Naive thymus-derived CD8-positive, alpha-beta T cell (primary cell): ENCODE results near the gene CRAMP1. TPM values are rescaled to one million over a fixed set of nuclear protein-coding genes. Genes with fewer than 3 reads are reported as not detected.

Source experiments
- ATAC-seq, 2 donors: fragments of 150-1000 bp; cut with Tn5 transposase in 1 of 2; sonication (Bioruptor Pico), chemical (Tn5 transposase) in 1 of 2; 1 replicate in 1 of 2; 2 replicates in 1 of 2; pipeline ENCODE4 v1.10.0; 2021; ENCODE audit warnings: mild to moderate bottlenecking in 2 of 2, moderate library complexity in 2 of 2
- POLR2A ChIA-PET: fragments of 350-600 bp; sonication (Branson Sonifier 250); formaldehyde crosslinking; loops from one replicate; lab custom pipeline; 2021; ENCODE audit warnings: antibody characterized with exemption; lab: Charles Lee
- DNase-seq, 10 donors: peaks; one replicate each; pipeline versions ENCODE4 v3.0.0 to v3.0.0-alpha.2; 2020 to 2022
- H3K27ac Mint-ChIP-seq, 10 donors: one replicate each; pipeline ENCODE4 v1.8.0; 2020 to 2022; ENCODE audit warnings: mild to moderate bottlenecking in 10 of 10, mixed read lengths in 10 of 10, moderate library complexity in 4 of 10, inconsistent platforms in 1 of 10
- H3K27me3 Mint-ChIP-seq, 5 donors: one replicate each; pipeline ENCODE4 v1.8.0; 2021 to 2022; ENCODE audit warnings: mixed read lengths in 5 of 5
- H3K36me3 Mint-ChIP-seq, 3 donors: one replicate each; pipeline ENCODE4 v1.8.0; 2020 to 2022; ENCODE audit warnings: mixed read lengths in 3 of 3, mild to moderate bottlenecking in 2 of 3, inconsistent platforms in 1 of 3
- H3K4me1 Mint-ChIP-seq, 4 donors: one replicate each; pipeline ENCODE4 v1.8.0; 2021 to 2022; ENCODE audit warnings: mixed read lengths in 4 of 4
- H3K4me3 Mint-ChIP-seq, 10 donors: one replicate each; pipeline ENCODE4 v1.8.0; 2020 to 2022; ENCODE audit warnings: mild to moderate bottlenecking in 10 of 10, mixed read lengths in 10 of 10, moderate library complexity in 6 of 10, inconsistent platforms in 1 of 10
- H3K9me3 Mint-ChIP-seq, 9 donors: one replicate each; pipeline ENCODE4 v1.8.0; 2020 to 2022; ENCODE audit warnings: mixed read lengths in 9 of 9, mild to moderate bottlenecking in 3 of 9, inconsistent platforms in 1 of 9, moderate library complexity in 1 of 9
- polyA plus RNA-seq, 3 donors: library from polyadenylated mRNA; unstranded; fragments of 300-500 nt; fragmentation: Illumina TruSeq; gene quantifications; one replicate each; pipeline ENCODE4 v1.2.3, GENCODE V29; 2021
- total RNA-seq, 8 experiments: library from RNA in 2 of 8; stranded (reverse) in 2 of 8; gene quantifications; one replicate each; pipeline ENCODE4 v1.2.3 and lab custom pipeline; 2021 to 2026

The CRAMP1 gene
- total and polyA plus RNA-seq, 5 experiments from 2014 or later = 1.3 to 25.4 (median 3.1) TPM

GRCh38 chr16:1626327-1626726, 14.2 kb downstream of the CRAMP1 start:
- POLR2A ChIA-PET = no interaction called here
- H3K4me3 Mint-ChIP-seq = no peak overlapping the region
- H3K4me1 Mint-ChIP-seq = peaks cover 12 to 35% (median 24%) of the 10 kb centered on the region in 4 donors
- peaks cover 0 to 48% (median 10%) of the 10 kb centered on the region in 3 donors for H3K36me3 Mint-ChIP-seq
- ATAC-seq = no peak
- DNase-seq = no peak
- no peaks in the 10 kb centered on the region for H3K27me3 Mint-ChIP-seq
- no peaks in the 10 kb centered on the region for H3K9me3 Mint-ChIP-seq
- no peak overlapping the region for H3K27ac Mint-ChIP-seq

GRCh38 chr16:1626776-1627175, 14.6 kb downstream of the CRAMP1 start:
- Mint-ChIP-seq H3K36me3 (peaks cover 0 to 49% (median 10%) of the 10 kb centered on the region in 3 donors), H3K4me1 (peaks cover 8 to 34% (median 23%) of the 10 kb centered on the region in 4 donors), H3K9me3 (no peaks in the 10 kb centered on the region), H3K4me3 (no peak overlapping the region), H3K27ac (no peak overlapping the region), H3K27me3 (no peaks in the 10 kb centered on the region)
- POLR2A ChIA-PET = interaction anchor here (0.7 kb wide), 1 partner anchor 26 kb away, joined by 3 read pairs; no protein-coding TSS in a partner anchor
- DNase-seq = no peak
- no peak for ATAC-seq

DNA sequence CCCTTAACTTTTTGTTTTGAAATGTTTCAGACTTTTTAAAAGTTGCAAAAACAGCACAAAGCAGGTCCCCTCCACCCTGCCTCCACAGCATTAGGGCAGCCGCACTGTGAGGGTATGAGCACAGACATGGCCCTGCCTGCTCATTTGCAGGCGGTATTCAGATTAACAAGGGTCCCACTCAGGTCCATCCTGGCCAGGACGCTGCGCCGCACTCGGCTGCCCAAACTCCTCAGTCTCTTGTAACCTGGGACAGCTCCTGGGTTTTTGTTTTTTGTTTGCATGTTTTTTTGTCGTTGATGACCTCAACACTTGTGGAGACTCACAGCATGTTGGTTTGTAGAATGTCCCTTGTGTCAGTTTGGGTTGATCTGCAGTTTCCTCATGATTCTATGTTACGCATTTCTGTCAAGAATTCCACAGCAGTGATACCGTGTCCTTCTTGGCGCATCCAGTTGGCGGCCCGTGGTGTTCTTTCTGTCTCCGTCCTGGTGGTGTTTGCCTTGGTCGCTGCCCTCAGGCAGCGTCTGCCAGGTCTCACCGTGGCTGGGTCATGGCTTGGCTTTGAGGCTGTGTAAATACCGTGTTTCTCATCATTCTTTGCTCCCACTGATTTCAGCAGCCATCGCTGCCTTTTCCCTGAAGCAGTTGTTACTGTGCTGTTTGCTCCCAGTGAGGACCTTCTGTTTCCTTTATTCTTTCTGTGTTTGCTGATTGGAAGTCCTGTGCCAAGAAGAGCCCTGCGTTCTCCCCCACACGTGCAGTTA, 18.5 kb downstream of the CRAMP1 start:
- H3K27ac Mint-ChIP-seq = no peak overlapping the region
- no peaks in the 10 kb centered on the region for H3K27me3 Mint-ChIP-seq
- POLR2A ChIA-PET = no interaction called here

GRCh38 chr16:1631230-1631629, 19.1 kb downstream of the CRAMP1 start:
- no peak for ATAC-seq
- Mint-ChIP-seq H3K4me3 (no peak overlapping the region), H3K27me3 (no peaks in the 10 kb centered on the region), H3K36me3 (peaks cover 0 to 74% (median 19%) of the 10 kb centered on the region in 3 donors), H3K27ac (peak overlapping the region in 1 of 10 donors; percentile 34), H3K4me1 (peaks cover 0 to 22% (median 17%) of the 10 kb centered on the region in 4 donors), H3K9me3 (no peaks in the 10 kb centered on the region)
- DNase-seq = no peak
- POLR2A ChIA-PET = no interaction called here

More for the DNA sequence above, 18.5 kb downstream of the CRAMP1 start:
- ATAC-seq (no peak), DNase-seq (no peak)
- Mint-ChIP-seq H3K36me3 (peaks cover 0 to 74% (median 23%) of the 10 kb centered on the region in 3 donors), H3K4me3 (no peak overlapping the region), H3K4me1 (peaks cover 0 to 22% (median 20%) of the 10 kb centered on the region in 4 donors), H3K9me3 (no peaks in the 10 kb centered on the region)

GRCh38 chr16:1631931-1632637, 19.9 kb downstream of the CRAMP1 start:
- Mint-ChIP-seq H3K4me3 (no peak overlapping the region), H3K9me3 (no peaks in the 10 kb centered on the region), H3K4me1 (peaks cover 0 to 22% (median 12%) of the 10 kb centered on the region in 4 donors), H3K36me3 (peaks cover 0 to 66% (median 18%) of the 10 kb centered on the region in 3 donors), H3K27me3 (no peaks in the 10 kb centered on the region), H3K27ac (no peak overlapping the region)
- no peak for DNase-seq
- POLR2A ChIA-PET = no interaction called here
- ATAC-seq = no peak

GRCh38 chr16:1632638-1632970, 20.4 kb downstream of the CRAMP1 start:
- no peaks in the 10 kb centered on the region for H3K27me3 Mint-ChIP-seq
- H3K4me3 Mint-ChIP-seq = no peak overlapping the region
- ATAC-seq = no peak
- peaks cover 3 to 18% (median 10%) of the 10 kb centered on the region in 4 donors for H3K4me1 Mint-ChIP-seq
- POLR2A ChIA-PET = no interaction called here
- H3K36me3 Mint-ChIP-seq = peaks cover 0 to 62% (median 18%) of the 10 kb centered on the region in 3 donors
- no peaks in the 10 kb centered on the region for H3K9me3 Mint-ChIP-seq
- H3K27ac Mint-ChIP-seq = peak overlapping the region in 1 of 10 donors; percentile 20
- DNase-seq = no peak

DNA sequence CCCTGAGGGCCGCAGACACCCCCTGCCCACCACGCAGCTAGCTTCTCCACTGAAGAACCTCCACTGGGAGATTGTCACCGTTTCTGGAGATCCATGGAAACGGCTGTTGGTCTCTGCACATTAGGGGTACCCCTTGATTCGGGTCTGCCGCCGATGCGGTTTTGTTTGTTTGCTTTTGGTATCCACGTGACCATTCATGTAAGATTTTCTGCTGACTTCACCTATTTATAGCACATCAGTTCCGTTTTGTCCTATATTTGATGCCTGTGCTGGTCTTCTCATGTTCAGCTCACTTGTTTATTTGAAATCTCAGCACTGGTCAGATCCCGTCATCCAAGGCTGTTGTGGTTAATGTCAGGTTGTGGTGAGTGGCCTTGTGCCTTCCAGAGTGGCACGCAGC, 21.1 kb downstream of the CRAMP1 start:
- peaks cover 6 to 70% (median 21%) of the 10 kb centered on the region in 3 donors for H3K36me3 Mint-ChIP-seq

DNA sequence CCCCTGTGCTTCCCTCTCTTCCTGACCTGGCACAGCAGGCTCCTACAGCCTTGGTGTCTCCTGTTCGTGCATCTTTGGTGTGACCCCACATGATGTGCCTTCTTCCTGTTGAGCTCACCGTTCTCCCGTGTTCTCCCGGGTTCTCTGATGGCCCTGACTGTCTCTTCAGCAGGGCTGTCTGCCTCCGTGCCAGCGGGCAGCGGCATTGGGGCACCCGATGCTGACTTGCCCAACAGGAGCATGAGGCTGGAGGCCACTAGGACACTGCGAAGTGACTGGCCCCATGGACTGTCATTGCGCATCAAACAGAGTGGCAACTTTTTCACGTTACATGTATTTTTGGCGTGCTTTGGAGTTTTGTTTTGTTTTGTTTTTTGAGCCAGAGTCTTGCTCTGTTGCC, 22.4 kb downstream of the CRAMP1 start:
- Mint-ChIP-seq H3K36me3 (peaks cover 7 to 75% (median 24%) of the 10 kb centered on the region in 3 donors), H3K27ac (no peak overlapping the region), H3K4me3 (no peak overlapping the region), H3K27me3 (no peaks in the 10 kb centered on the region), H3K9me3 (no peaks in the 10 kb centered on the region), H3K4me1 (peaks cover 6 to 13% (median 8%) of the 10 kb centered on the region in 4 donors)
- DNase-seq (no peak), ATAC-seq (no peak)
- POLR2A ChIA-PET = no interaction called here

More for the DNA sequence above, 21.1 kb downstream of the CRAMP1 start:
- POLR2A ChIA-PET = no interaction called here
- no peaks in the 10 kb centered on the region for H3K9me3 Mint-ChIP-seq
- DNase-seq (no peak), ATAC-seq (no peak)
- H3K4me1 Mint-ChIP-seq = peaks cover 8 to 15% (median 11%) of the 10 kb centered on the region in 4 donors
- H3K27me3 Mint-ChIP-seq = no peaks in the 10 kb centered on the region
- H3K4me3 Mint-ChIP-seq = no peak overlapping the region
- H3K27ac Mint-ChIP-seq = no peak overlapping the region

DNA sequence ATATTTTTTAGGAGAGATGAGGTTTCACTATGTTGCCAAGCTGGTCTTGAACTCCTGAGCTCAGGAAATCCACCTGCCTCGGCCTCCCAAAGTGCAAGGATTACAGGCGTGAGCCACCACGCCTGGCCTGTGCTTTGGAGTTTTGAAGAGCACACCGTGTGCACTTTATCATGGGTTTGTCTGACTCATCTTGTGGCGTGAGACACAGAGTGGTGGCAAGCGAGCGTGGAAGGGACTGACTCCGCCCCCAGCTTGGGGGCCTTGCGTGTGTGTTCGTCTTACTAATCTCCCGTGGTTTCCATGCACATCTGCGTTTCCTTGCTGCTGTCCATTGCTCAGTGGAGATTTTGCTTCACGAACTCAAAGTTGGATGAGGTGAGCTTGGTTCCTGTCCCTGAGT, 22.9 kb downstream of the CRAMP1 start:
- Mint-ChIP-seq H3K27ac (peak overlapping the region in 1 of 10 donors; percentile 75), H3K4me3 (no peak overlapping the region), H3K4me1 (peaks cover 6 to 13% (median 7%) of the 10 kb centered on the region in 4 donors), H3K27me3 (no peaks in the 10 kb centered on the region), H3K9me3 (no peaks in the 10 kb centered on the region), H3K36me3 (peaks cover 7 to 76% (median 24%) of the 10 kb centered on the region in 3 donors)
- no peak for DNase-seq
- ATAC-seq = no peak
- POLR2A ChIA-PET = no interaction called here

- Mint-ChIP-seq H3K27me3 (no peaks in the 10 kb centered on the region), H3K27ac (peak overlapping the region in 2 of 10 donors; percentile 17 to 54), H3K4me1 (peaks cover 0 to 18% (median 3%) of the 10 kb centered on the region in 4 donors), H3K4me3 (no peak overlapping the region), H3K9me3 (no peaks in the 10 kb centered on the region), H3K36me3 (peaks cover 7 to 81% (median 22%) of the 10 kb centered on the region in 3 donors)
- ATAC-seq (no peak), DNase-seq (no peak)
- POLR2A ChIA-PET = no interaction called here
Measured at GRCh38 chr16:1637526-1637925, 25.4 kb downstream of the CRAMP1 start.

- DNase-seq (no peak), ATAC-seq (no peak)
- Mint-ChIP-seq H3K9me3 (no peaks in the 10 kb centered on the region), H3K4me1 (peaks cover 0 to 18% (median 3%) of the 10 kb centered on the region in 4 donors), H3K27me3 (no peaks in the 10 kb centered on the region), H3K36me3 (peaks cover 7 to 81% (median 17%) of the 10 kb centered on the region in 3 donors), H3K27ac (no peak overlapping the region), H3K4me3 (no peak overlapping the region)
- POLR2A ChIA-PET = interaction anchor here (0.5 to 1.1 kb wide), 2 partner anchors 15 to 27 kb away, joined by 3 to 5 read pairs; partner anchors contain the start of genes CRAMP1 and IFT140
Measured at GRCh38 chr16:1638757-1639156, 26.6 kb downstream of the CRAMP1 start.

GRCh38 chr16:1639282-1639681, 27.1 kb downstream of the CRAMP1 start:
- H3K4me3 Mint-ChIP-seq = no peak overlapping the region
- H3K9me3 Mint-ChIP-seq = no peaks in the 10 kb centered on the region
- DNase-seq (no peak), ATAC-seq (no peak)
- H3K36me3 Mint-ChIP-seq = peaks cover 7 to 80% (median 17%) of the 10 kb centered on the region in 3 donors
- H3K4me1 Mint-ChIP-seq = peaks cover 2 to 19% (median 6%) of the 10 kb centered on the region in 4 donors
- H3K27me3 Mint-ChIP-seq = no peaks in the 10 kb centered on the region
- peak overlapping the region in 1 of 10 donors; percentile 4 for H3K27ac Mint-ChIP-seq
- POLR2A ChIA-PET = interaction anchor here (0.5 to 1.1 kb wide), 2 partner anchors 14 to 27 kb away, joined by 3 to 5 read pairs; partner anchors contain the start of genes CRAMP1 and IFT140
